ENCODE measurements around the gene MAN1A1.

- TF ChIP-seq, protein P1, sequence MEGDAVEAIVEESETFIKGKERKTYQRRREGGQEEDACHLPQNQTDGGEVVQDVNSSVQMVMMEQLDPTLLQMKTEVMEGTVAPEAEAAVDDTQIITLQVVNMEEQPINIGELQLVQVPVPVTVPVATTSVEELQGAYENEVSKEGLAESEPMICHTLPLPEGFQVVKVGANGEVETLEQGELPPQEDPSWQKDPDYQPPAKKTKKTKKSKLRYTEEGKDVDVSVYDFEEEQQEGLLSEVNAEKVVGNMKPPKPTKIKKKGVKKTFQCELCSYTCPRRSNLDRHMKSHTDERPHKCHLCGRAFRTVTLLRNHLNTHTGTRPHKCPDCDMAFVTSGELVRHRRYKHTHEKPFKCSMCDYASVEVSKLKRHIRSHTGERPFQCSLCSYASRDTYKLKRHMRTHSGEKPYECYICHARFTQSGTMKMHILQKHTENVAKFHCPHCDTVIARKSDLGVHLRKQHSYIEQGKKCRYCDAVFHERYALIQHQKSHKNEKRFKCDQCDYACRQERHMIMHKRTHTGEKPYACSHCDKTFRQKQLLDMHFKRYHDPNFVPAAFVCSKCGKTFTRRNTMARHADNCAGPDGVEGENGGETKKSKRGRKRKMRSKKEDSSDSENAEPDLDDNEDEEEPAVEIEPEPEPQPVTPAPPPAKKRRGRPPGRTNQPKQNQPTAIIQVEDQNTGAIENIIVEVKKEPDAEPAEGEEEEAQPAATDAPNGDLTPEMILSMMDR (IDR thresholded peaks at IDR 0.05; ENCODE audit: low read length), result no peak
- TF ChIP-seq EZH2phosphoT487 (IDR thresholded peaks at IDR 0.05; ENCODE audit: low read length) (no peak), EZH2 (optimal IDR thresholded peaks at IDR 0.05; ENCODE audit: low read depth, low read length) (no peak)
Measured at GRCh38 chr6:119249319-119249718, 100.2 kb downstream of the MAN1A1 start.

All from MM.1S (cell line).